Measurements from ENCODE around the gene GRID1.
"Not testable (repeated sequence)": the region's sequence is repeated elsewhere in the genome, so short reads cannot be mapped to it uniquely, and the experiment has no call there.

Gene GRID1

DNA sequence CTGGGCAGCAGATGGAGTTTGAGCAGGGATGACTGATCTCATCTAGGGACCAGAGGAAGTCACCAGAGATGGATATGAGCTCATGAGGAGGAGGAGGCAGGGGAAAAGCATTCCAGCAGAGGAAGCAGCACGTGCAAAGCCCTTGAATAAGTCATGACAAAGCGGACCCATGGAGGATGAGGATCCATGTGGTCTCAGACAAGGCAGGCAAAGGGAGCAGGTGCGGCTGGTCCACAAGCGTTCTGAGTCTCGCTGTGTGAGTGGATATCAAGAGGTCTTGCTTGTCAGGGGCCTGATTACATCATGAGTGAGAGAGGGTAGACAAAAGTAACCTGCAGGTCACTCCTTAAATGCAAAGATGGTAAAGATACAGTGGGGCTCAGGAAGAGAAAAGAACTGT, 307.6 kb downstream of the GRID1 start:
- in situ Hi-C loops (cut with MboI; ENCODE audit: low sequenced_read_pairs), result no loop called here

DNA sequence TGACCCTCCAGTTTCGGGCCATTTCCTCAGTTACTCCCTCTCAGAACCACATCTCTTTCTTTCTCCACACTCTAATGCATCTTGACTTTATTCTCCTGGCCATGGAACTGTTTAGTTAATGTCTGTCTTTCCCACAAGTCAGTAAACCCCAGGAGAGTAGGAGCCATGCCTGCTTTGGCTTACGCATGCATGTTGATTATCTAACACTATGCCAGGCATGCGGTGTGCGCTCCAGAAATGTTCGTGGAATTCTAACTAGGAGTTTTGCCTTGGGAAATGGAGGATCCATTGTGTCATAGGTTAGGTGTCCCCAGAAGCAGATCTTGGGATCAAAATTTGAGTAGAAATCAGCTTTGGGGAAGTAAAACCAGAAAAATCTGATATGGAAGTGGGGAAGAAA, 308.9 kb downstream of the GRID1 start:
- in situ Hi-C loops (cut with MboI; ENCODE audit: low sequenced_read_pairs), result no loop called here

DNA sequence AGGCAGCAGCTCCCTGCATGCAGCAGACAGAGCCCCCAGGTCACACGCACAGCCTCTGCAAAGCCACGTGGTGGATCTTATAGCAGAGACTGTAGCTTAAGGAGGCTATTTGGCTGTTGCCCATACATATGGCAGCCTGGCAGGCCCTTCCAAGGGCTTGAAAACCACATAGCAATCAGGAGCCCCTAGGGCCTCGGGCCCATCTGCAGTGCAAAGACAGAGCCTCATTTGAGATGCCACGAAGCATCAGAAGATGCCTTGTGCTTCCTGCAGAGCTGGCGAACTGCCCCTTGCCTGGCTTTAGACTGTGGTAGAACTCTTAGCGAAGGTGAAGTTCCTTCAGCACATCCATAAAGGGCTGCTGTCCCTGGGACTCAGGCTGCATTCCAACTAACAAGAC, 309.9 kb downstream of the GRID1 start:
- in situ Hi-C loops (cut with MboI; ENCODE audit: low sequenced_read_pairs), result no loop called here

DNA sequence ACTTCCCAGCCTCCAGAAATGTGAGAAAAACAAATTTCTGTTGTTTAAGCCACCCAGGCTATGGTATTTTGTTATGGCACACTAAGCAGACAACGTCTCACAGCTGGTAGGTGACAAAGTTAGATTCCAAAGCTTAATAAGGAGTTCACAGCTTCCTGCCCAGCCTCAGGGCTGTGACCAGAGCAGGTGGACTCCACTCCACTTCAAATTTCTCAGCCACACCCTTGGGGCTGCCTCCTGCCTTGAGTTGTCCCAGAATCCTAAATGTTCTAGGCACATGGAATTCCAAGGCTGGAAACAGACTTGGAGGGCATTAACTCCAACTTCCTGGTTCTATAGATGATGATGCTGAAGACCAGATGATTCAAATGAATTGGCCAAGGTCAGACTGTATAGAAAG, 310.7 kb downstream of the GRID1 start:
- in situ Hi-C loops (cut with MboI; ENCODE audit: low sequenced_read_pairs), result no loop called here

DNA sequence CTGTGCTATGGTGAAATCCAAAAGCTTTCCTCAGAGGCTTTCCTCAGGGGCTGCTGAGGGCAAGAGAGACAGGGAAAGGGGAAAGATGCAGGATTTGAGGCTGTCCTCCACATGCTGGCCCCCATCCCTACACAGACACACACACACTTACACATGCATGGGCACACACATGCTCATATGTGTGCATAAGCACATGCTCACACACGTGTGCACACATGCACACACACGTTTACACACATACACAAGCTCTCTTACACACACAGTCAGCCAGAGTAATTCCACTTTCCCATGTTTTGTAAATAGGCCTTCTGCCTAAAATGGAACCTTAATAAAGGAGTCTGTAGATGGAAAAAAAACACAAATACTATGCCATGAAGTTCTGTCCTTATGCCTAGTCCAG, 312.9 kb downstream of the GRID1 start:
- in situ Hi-C loops (cut with MboI; ENCODE audit: low sequenced_read_pairs), result no loop called here

DNA sequence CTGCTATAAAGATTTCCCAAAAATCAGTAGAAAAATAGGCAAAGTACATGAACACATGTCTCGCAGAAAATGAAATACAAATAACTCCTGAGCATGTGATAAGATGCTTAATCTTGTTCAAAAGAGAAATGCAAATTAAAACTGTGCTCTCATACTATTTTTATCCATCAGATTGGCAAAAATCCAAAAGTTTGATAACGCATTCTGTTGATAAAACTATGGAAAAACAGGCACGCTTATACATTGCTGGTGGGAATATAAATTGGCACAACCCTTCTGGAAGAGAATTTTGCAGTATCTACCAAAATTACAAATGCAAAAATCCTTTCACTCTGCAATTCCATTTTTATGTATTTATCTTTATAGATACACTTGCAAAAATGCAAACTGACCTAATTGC, 315.0 kb downstream of the GRID1 start:
- in situ Hi-C loops (cut with MboI; ENCODE audit: low sequenced_read_pairs), result no loop called here

DNA sequence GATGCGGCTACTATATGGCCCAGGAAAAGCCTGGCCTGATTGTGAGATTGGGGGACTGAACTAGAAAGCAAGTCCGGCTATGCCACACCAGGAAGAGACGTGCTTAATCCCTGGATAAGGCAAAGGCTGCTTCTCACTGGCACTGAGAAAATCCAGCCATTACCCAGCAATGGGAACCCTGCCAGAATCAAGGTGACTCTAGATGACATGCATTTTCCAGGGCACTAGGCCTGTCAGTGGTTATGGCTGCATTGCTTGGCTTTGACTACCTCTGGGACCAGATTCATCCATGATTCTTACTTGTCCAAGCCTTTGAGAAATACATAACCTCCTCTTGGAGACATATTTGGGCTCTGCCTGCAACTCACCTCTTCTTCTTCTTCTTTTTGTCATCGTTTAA, 317.2 kb downstream of the GRID1 start:
- in situ Hi-C loops (cut with MboI; ENCODE audit: low sequenced_read_pairs), result no loop called here

DNA sequence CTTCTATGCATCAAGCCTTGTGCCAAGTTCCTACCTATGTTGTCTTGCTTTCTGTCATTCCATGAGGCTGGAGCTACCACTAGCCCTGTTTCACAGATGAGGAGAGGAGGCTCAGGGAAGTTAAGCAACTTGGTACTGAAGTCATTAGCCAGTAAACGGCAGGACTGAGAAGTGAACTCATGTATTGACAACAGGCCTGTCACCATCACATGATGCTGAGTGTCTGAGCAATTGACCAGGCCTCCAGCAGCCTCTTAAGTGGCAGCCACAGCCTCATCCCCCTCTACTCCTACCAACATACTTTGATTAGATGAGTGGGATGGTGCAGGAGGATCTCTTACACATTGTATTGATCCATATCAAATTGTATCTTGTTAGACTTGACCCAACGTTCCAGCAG, 317.6 kb downstream of the GRID1 start:
- in situ Hi-C loops (cut with MboI; ENCODE audit: low sequenced_read_pairs), result no loop called here

DNA sequence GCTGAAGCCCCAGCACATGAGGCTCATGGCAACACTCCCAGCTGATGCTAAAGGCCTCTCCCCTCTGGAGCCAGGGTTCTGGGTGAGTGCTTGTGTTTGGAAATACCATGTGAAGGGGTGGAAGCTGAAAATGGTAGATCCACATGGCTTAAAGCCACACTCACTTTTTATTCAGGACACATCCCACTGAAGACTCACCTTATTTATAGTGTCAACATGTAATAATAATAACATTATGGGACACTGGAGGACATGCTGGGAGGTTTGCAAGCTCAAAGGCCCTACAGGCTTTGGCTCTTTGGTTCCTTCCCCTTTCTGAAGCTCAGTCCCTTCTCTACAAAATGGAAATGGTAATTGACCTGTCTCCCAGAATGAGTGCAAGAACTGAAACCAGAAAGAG, 318.0 kb downstream of the GRID1 start:
- in situ Hi-C loops (cut with MboI; ENCODE audit: low sequenced_read_pairs), result no loop called here

DNA sequence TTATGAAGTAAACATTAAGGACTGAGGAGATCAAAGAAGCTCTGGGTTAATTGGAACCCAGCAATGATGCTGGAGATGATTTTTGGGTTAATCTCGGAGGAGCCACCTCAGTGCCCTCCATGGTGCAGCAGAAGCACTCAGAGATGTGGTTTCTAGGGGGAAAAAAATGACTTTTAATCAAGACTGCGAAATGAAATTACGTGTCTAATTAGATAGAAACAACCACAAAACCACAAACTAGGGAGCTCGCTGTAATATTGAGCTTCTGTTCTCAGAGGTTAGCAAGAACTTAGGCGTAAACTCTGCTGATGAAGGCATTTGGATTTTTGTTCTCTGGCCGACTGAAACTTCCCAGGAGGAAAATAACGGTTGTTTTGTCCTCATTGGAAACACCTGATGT, 319.0 kb downstream of the GRID1 start:
- in situ Hi-C loops (cut with MboI; ENCODE audit: low sequenced_read_pairs), result no loop called here

DNA sequence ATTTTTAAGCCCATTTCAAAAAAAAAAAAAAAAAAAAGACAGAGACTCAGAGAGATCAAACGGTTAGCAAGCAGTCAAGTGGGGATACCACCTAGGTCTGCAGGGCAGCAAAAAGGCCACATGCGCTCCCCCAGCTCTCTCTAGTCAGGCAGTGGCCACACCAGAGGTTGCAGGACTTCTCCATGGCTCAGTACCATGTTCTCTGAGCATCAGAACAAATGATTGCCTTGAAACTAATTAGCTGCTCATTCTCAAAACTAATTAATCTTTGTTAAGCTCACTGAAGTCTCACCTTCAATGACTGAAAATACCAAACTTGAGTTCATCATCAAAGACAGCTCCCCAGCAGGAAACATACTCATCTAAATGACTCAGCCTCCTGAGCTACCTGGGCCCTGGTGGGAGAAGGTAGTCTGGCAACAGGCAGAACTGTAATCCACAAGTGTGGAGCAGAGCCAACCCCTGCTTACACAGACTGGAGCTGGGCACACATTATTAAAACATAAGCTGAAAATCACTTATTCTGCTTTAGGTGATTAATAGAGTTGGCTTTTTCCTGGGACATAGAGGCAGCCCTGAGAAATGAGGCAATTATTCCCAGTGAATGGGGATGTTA, 319.6 kb downstream of the GRID1 start:
- in situ Hi-C loops (cut with MboI; ENCODE audit: low sequenced_read_pairs), result no loop called here

DNA sequence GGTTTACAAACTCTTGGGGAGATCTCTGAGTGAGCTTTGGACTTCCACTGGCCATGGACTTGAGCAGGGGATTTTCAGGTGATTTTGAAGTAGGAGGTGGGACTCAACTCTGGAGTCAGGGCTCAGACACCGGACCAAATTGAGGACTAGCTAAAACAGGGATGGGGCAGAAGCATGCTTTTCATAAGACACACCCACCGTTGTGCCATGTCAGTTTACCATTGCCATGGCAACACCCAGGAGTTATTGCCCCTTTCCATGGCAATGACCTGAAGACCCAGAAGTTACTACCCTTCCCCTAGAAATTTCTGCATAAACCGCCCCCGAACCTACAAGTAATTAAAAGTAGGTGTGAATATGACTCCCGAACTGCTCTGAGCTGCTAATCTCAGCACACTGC, 320.7 kb downstream of the GRID1 start:
- in situ Hi-C loops (cut with MboI; ENCODE audit: low sequenced_read_pairs), result no loop called here

DNA sequence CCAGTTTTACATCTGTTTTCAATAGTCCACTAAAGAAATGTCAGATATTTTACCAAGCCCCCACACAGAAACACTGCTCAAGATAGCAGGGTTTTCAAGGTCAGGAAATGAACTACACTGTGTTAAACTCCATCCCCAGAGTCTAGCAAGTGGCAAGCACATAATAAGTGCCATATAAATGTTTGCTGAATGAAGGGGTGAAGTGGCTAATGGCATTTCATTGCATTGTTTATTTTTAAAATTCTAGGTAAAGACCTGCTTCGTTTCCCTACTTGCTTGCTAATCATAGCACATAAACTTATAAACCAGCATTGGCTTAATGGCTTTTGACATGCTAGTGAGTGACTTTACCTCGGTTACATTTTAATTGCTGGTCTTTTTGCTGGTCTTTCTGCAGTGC, 322.6 kb downstream of the GRID1 start:
- in situ Hi-C loops (cut with MboI; ENCODE audit: low sequenced_read_pairs), result no loop called here

DNA sequence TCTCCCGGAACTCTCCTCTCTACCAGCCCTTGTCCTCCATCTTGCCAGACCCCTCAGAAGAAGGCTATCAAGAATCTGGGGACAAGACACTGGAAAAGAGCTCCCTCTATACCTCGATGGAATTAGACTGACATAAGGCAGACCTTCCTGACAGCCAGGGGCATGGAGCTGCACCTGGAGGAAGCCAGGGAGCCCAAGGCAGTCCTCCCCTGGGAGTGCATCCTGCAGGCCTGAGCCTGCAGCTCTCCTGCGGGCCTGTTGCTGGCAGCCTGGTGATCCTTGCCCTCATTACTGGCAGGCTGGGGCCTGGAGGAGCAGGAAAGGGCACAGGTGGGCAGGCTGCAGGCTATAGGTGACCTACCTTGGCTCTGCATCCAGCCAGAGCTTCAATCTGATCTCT, 323.4 kb downstream of the GRID1 start:
- in situ Hi-C loops (cut with MboI; ENCODE audit: low sequenced_read_pairs), result no loop called here

DNA sequence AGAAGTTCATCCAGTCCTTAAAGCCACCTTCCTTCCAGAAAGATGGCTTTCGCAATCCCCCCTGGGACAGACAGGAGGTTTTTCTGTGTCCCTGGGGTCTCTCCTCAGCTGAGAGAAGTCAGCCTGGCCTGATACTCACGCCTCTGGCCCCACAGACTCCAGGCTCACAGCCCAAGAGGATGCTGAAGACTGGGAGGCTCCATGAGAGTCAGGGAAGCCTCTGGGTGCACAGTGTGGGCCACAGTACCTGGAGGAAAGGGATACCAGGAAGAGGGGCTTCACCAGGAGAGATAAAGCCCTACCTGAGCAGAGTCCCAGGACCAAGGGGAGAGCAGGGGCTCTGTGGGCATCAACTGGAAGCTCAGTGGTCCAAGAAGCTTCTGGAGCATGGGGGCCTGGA, 324.4 kb downstream of the GRID1 start:
- in situ Hi-C loops (cut with MboI; ENCODE audit: low sequenced_read_pairs), result no loop called here

DNA sequence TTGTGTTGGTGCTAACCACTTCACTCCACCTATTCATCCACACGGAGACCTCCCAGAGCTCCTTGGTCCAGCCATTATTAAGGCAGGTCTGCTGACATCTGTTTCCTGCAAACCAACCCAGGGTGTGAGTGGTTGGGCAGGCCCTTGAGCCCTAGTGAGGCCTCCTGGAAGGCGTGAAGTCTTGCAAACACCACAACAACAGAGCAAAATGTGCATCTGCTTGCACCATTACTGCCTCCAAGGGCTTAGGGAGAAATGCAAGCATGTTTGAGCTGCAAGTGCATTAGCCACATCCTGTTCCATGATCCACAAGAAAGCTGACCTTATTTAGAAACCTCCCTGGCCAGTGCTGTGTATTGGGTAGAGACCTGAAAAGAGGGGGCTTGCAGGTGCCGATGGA, 325.5 kb downstream of the GRID1 start:
- in situ Hi-C loops (cut with MboI; ENCODE audit: low sequenced_read_pairs), result no loop called here

DNA sequence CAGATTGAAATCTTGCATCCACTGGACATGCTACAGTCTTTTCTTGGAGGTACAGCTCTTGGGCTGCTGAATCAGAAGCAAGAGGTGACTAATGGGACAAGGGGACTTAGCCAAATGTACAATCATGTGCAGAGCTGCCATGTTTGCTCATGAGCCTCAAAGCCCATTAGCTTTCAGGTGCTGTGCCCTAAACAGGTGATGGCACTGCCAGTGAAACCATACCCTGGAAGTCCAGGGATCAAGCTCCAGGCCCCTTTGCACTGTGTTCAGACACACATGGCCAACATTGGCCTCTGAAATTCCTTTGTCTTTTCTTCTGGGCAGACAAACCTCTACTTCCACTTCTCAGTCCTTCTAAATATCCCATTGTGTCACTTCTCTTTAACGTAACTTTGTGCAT, 328.2 kb downstream of the GRID1 start:
- in situ Hi-C loops (cut with MboI; ENCODE audit: low sequenced_read_pairs), result no loop called here

DNA sequence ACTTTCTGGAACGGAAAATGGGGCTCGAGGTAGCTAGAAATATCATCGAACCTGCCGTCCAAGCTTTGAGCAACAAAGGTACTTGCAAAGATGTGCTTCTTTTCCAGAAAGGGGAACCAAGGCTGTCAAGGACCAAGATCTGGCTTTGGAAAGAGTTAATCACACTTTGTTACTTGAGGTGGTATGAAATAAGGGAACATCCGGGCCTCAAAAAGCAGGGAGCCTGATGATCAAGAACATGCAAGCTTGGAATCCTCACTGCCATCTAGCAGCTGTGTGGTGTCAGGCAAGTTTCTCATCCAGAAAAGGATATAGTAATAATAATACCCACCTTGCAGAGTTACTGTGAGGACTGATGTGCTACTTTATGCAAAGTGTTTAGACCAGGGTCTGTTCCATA, 329.5 kb downstream of the GRID1 start:
- in situ Hi-C loops (cut with MboI; ENCODE audit: low sequenced_read_pairs), result no loop called here

DNA sequence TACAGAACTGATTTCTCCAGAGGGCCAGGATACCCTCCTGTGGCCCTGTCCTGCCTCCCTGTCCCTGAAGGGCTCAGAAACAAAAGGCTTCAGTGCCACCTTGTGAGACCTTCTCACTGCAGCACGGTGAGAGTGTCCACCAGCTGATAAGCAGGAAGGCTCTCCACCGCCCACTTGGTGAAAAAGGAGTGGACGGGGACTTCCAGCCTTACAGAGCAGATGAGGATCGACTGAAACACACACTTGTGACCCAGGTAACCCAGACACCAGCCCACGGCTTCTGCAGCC, 330.1 kb downstream of the GRID1 start:
- in situ Hi-C loops (cut with MboI; ENCODE audit: low sequenced_read_pairs), result no loop called here

DNA sequence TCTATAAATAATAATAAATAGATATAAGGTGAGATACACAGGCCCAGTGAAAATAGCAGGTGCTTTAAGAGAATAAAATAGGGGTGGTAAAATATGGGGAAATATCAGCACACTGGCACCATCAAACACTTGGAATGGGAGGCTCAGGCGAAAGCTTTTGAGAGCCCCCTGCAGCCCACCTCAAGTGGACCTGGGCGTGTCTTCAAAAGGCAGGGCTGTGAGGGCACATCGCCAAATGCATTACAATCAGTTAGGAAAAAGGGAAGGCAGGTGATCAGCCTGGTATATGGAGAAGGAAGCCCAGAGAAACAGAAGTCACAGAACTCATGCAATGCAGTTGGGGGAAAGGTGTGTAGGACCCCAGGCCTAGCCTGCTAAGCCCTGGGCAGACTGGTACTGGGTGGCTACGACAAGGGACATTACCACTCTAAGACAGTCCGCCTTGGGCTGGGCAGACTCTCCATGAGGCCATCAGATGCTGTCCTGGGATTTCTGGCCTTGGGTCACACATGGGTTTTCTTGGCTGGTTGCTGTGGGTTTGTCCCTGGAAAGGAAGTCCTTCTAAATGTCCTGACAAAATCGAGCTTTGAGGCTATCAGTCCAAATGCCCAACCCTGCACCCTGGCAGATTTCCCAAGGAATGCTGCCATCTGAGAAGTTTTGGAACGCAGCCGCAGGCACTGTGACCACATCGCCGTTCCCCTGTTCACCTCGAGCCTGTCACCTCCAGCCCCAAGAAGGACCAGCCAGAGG, 330.6 kb downstream of the GRID1 start:
- in situ Hi-C loops (cut with MboI; ENCODE audit: low sequenced_read_pairs), result no loop called here

DNA sequence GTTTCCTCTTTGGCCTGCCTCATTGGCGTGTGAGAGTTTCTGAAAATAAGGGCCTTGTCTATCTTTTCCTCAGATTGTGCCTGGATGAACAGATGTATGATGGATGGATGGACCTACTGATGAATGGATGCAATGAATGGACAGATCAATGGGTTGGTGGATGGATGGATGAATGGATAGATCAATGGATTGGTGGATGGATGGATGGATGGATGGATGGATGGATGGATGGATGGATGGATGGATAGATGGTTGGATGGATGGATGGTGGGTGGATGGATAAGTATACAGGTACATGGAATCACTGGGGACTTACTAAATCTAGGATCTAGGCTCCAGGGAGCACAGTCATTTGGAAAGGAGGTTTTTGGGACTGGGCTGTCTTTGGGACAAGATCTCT, 331.9 kb downstream of the GRID1 start:
- in situ Hi-C loops (cut with MboI; ENCODE audit: low sequenced_read_pairs), result no loop called here

DNA sequence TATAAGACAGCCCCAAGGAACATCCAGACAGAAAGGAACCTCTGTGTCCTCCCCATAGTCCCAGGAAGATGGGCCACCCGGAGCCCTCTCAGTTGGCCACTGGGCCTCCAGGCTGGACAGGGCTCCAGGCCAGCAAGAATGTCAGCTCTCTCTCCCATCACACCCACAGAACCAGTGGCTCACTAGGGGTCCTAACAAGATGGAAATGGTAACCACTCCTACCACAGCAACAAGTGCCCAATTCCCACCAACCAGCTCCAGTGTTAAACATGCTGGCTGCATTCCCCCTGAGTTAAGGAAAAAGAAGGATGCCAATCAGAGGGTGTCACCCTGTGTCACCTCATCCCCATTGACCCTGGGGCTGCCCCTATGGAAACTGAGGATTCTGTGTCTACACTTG, 333.0 kb downstream of the GRID1 start:
- in situ Hi-C loops (cut with MboI; ENCODE audit: low sequenced_read_pairs), result no loop called here

DNA sequence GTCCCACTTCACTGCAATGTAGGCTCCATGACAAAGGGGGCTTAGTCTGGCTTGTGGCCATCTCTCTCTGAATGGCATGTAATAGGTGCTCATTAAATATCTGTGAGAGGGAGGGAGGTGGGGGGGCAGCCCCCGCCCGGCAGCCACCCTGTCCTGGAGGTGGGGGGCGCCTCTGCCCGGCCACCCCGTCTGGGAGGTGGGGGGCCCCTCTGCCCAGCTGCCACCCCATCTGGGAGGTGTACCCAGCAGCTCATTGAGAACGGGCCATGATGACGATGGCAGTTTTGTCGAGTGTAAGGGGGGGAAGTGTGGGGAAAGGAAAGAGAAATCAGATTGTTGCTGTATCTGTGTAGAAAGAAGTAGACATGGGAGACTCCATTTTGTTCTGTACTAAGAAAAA, 334.5 kb downstream of the GRID1 start:
- in situ Hi-C loops (cut with MboI; ENCODE audit: low sequenced_read_pairs), result not testable (repeated sequence)

Measured in hTERT RPE-1 (cell line).